SJCRH30 (cell line): Measurements from ENCODE around the gene TERC. TPM values are rescaled to one million over a fixed set of nuclear protein-coding genes. Genes with fewer than 3 reads are reported as not detected.

Experiments used
- DNase-seq, 2 experiments: peaks; one replicate each; pipeline ENCODE4 v3.0.0-alpha.2; 2015 to 2020
- H3K27ac ChIP-seq: fragments of 250-450 bp; sonication (Bioruptor Pico); 2 replicates; pipeline ENCODE4 v1.5.1; 2020; ENCODE audit warnings: mild to moderate bottlenecking, moderate library complexity
- H3K27me3 ChIP-seq: fragments of 250-450 bp; sonication (Bioruptor Pico); 2 replicates; pipeline ENCODE4 v1.5.1; 2020; ENCODE audit warnings: mild to moderate bottlenecking, moderate library complexity
- H3K36me3 ChIP-seq: fragments of 250-450 bp; sonication (Bioruptor Pico); 2 replicates; pipeline ENCODE4 v1.5.1; 2020; ENCODE audit warnings: mild to moderate bottlenecking, moderate library complexity
- H3K4me1 ChIP-seq: fragments of 250-450 bp; sonication (Bioruptor Pico); 2 replicates; pipeline ENCODE4 v1.5.1; 2020; ENCODE audit warnings: mild to moderate bottlenecking, moderate library complexity
- H3K4me3 ChIP-seq: fragments of 250-450 bp; sonication (Bioruptor Pico); 2 replicates; pipeline ENCODE4 v1.5.1; 2020; ENCODE audit warnings: mild to moderate bottlenecking, moderate library complexity
- H3K9me3 ChIP-seq: fragments of 250-450 bp; sonication (Bioruptor Pico); replicated peaks from 2 replicates; pipeline ENCODE4 v1.5.1; 2020; ENCODE audit warnings: mild to moderate bottlenecking, moderate library complexity
- total RNA-seq: library from RNA; depleted of rRNA; stranded (reverse); fragments of >200 nt; shearing (Covaris generic); gene quantifications from 2 replicates; pipeline ENCODE4 v1.2.3, GENCODE V29; 2014; rRNA removed

Gene TERC
- 20.6 and 62.1 TPM in 2 replicates for total RNA-seq

DNA sequence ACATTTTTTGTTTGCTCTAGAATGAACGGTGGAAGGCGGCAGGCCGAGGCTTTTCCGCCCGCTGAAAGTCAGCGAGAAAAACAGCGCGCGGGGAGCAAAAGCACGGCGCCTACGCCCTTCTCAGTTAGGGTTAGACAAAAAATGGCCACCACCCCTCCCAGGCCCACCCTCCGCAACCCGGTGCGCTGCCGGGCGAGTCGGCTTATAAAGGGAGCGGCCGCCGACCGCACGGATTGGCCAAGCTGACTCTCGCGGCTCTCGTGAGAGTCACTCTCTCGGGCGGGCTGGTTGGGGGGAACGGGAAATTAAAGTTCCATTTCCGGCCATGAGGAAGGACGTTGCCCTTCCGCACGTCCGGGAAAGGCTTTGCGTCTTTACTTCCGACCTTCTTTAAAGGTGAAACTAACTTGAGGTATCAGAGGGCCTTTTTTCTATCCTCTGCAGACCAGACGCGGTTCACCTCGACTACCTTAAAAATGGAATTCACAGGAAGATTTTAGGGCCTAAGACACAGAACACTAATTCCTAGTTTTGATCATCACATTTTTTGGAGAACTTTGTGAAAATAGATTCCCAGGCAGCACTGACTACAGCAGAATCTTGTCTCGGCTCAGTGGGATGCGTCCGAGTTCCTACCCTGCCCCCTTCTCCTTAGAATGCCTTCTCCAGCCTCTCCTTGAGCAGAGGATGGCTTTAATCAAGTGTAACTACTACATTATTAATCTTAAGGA lies at the start of gene TERC:
Gene TERC, minus strand, starts transcription at position 179 of the 731 bp plus-strand sequence.
- no peaks in the 10 kb centered on the region for H3K36me3 ChIP-seq
- peak within 1 kb of the TSS; percentile 71 for H3K27ac ChIP-seq
- H3K4me3 ChIP-seq, result peak within 1 kb of the TSS; percentile 74
- H3K27me3 ChIP-seq, result no peaks in the 10 kb centered on the region
- DNase-seq, result peak; percentile 90
- H3K9me3 ChIP-seq, result no peaks in the 10 kb centered on the region; the same call in 1 of the 2 replicates
- H3K4me1 ChIP-seq, result no peaks in the 10 kb centered on the region

GRCh38 chr3:169813757-169814517 lies 49.1 kb upstream of the TERC start:
- no peaks in the 10 kb centered on the region for H3K4me1 ChIP-seq
- peak overlapping the region; percentile 69 for H3K4me3 ChIP-seq
- H3K27me3 ChIP-seq, result no peaks in the 10 kb centered on the region
- H3K27ac ChIP-seq, result no peak overlapping the region; the same call in 1 of the 2 replicates
- no peaks in the 10 kb centered on the region for H3K36me3 ChIP-seq
- H3K9me3 ChIP-seq, result peaks cover 6% of the 10 kb centered on the region; the same call in 1 of the 2 replicates
- peak; percentile 34 to 45 for DNase-seq

GRCh38 chr3:169813278-169813677 lies 48.4 kb upstream of the TERC start:
- DNase-seq, result no peak
- Histone ChIP-seq H3K4me1 (no peaks in the 10 kb centered on the region), H3K4me3 (peak overlapping the region; percentile 69), H3K27ac (peak overlapping the region; percentile 79), H3K27me3 (no peaks in the 10 kb centered on the region), H3K36me3 (no peaks in the 10 kb centered on the region), H3K9me3 (peaks cover 6% of the 10 kb centered on the region; the same call in 1 of the 2 replicates)

- Histone ChIP-seq H3K36me3 (no peaks in the 10 kb centered on the region), H3K27ac (peak within 1 kb of the TSS; percentile 79)
Observed at GRCh38 chr3:169812332-169813235, 47.7 kb upstream of the TERC start, which contains the start of the genes LRRC34 and LRRIQ4. Gene LRRC34, minus strand, starts transcription at chr3:169812904. Its CDS starts 356 bp downstream, at chr3:169812548. Gene LRRIQ4, plus strand, starts transcription at chr3:169812870. Its CDS starts 9,052 bp downstream, at chr3:169821922.

GRCh38 chr3:169811631-169812331 lies 46.9 kb upstream of the TERC start:
- Histone ChIP-seq H3K4me1 (no peaks in the 10 kb centered on the region), H3K4me3 (peak overlapping the region; percentile 69), H3K36me3 (no peaks in the 10 kb centered on the region), H3K9me3 (peaks cover 6% of the 10 kb centered on the region; the same call in 1 of the 2 replicates), H3K27ac (peak overlapping the region; percentile 79), H3K27me3 (no peaks in the 10 kb centered on the region)
- DNase-seq, result peak; percentile 14 to 44

More at GRCh38 chr3:169812332-169813235, 47.7 kb upstream of the TERC start, which contains the start of the genes LRRC34 and LRRIQ4:
- Histone ChIP-seq H3K4me1 (no peaks in the 10 kb centered on the region), H3K4me3 (peak within 1 kb of the TSS; percentile 69), H3K9me3 (peaks cover 6% of the 10 kb centered on the region; the same call in 1 of the 2 replicates), H3K27me3 (no peaks in the 10 kb centered on the region)
- DNase-seq, result peak; percentile 84

- Histone ChIP-seq H3K27ac (no peak overlapping the region), H3K27me3 (no peaks in the 10 kb centered on the region), H3K4me1 (no peaks in the 10 kb centered on the region), H3K9me3 (no peaks in the 10 kb centered on the region), H3K4me3 (no peak overlapping the region), H3K36me3 (no peaks in the 10 kb centered on the region)
- no peak for DNase-seq
Observed at GRCh38 chr3:169809230-169809795, 44.5 kb upstream of the TERC start.

DNA sequence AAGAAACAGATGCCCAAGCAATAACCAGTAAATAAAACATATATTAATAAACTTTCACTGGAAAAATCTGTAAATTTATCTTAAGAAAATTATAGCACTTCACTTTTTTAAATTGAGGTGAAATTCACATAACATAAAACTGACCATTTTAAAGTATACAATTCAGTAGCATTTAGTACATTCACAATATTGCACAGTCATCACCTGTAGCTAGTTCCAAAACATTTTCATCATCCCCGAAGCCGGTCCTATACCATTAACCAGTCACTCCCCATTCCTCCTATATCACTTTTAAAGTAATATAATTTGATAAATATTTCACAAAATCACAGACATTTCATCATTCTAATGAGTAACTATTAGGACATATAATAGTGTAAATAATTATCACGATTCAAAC lies 39.8 kb upstream of the TERC start:
- no peak for DNase-seq
- Histone ChIP-seq H3K36me3 (no peaks in the 10 kb centered on the region), H3K27me3 (no peaks in the 10 kb centered on the region), H3K9me3 (no peaks in the 10 kb centered on the region), H3K4me1 (no peaks in the 10 kb centered on the region), H3K27ac (no peak overlapping the region), H3K4me3 (no peak overlapping the region)

DNA sequence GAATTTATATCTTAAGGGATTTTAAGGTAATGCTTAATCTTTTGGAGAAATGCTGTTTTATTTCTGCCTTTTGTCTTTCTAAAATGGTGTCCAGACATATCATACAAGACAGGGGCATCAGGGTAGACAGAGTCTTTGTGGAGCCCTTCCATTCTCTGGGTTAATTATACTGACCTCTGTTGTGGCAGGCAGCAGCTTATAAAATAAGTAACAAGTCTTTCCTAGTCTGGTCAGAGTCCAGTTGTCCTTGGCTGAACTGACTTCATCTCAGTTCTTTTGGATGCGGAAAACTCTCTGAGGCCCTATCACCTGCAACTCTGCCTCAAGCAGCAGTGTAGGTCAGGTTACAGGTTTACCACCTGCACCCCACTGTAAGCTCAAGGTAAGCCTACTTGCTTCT lies 27.5 kb upstream of the TERC start:
- Histone ChIP-seq H3K27me3 (no peaks in the 10 kb centered on the region), H3K4me3 (no peak overlapping the region), H3K36me3 (peaks cover 22% of the 10 kb centered on the region), H3K9me3 (no peaks in the 10 kb centered on the region), H3K4me1 (no peaks in the 10 kb centered on the region), H3K27ac (no peak overlapping the region)
- no peak for DNase-seq

GRCh38 chr3:169790687-169791429 lies 26.0 kb upstream of the TERC start:
- Histone ChIP-seq H3K4me1 (no peaks in the 10 kb centered on the region), H3K27ac (no peak overlapping the region), H3K9me3 (no peaks in the 10 kb centered on the region), H3K36me3 (peaks cover 34% of the 10 kb centered on the region), H3K4me3 (no peak overlapping the region), H3K27me3 (no peaks in the 10 kb centered on the region)
- no peak for DNase-seq

GRCh38 chr3:169790219-169790618 lies 25.4 kb upstream of the TERC start:
- DNase-seq, result no peak
- Histone ChIP-seq H3K36me3 (peaks cover 38% of the 10 kb centered on the region), H3K4me1 (no peaks in the 10 kb centered on the region), H3K9me3 (no peaks in the 10 kb centered on the region), H3K27me3 (no peaks in the 10 kb centered on the region), H3K27ac (no peak overlapping the region), H3K4me3 (no peak overlapping the region)

DNA sequence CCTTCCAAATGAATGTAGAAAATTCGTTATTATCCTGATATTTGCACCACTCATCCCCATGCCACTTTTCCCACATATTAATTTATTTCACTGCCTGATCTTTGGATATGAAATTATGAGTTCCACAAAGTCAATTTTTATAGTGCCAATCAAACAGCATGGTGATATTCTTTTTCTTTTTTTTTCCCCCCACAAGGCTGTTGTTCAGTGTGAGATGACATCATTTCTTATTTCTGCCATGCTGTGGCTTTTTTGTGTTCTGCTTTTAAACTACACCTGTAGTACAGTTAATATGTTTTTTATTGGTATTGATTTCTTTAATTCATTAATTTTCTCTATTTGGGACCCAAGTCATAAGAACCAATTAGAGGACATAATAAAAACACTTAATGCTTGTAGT lies 22.9 kb upstream of the TERC start:
- H3K9me3 ChIP-seq, result no peaks in the 10 kb centered on the region
- no peak for DNase-seq
- H3K27ac ChIP-seq, result no peak overlapping the region
- peaks cover 55% of the 10 kb centered on the region for H3K36me3 ChIP-seq
- H3K4me3 ChIP-seq, result no peak overlapping the region
- no peaks in the 10 kb centered on the region for H3K27me3 ChIP-seq
- no peaks in the 10 kb centered on the region for H3K4me1 ChIP-seq

- no peaks in the 10 kb centered on the region for H3K4me1 ChIP-seq
- H3K36me3 ChIP-seq, result peaks cover 61% of the 10 kb centered on the region
- no peak overlapping the region for H3K27ac ChIP-seq
- H3K27me3 ChIP-seq, result no peaks in the 10 kb centered on the region
- no peak overlapping the region for H3K4me3 ChIP-seq
- no peaks in the 10 kb centered on the region for H3K9me3 ChIP-seq
- DNase-seq, result no peak
Observed at GRCh38 chr3:169787120-169787519, 22.3 kb upstream of the TERC start.
